ENCODE data around the gene CCDC32. TPM values are rescaled to one million over a fixed set of nuclear protein-coding genes. Genes with fewer than 3 reads are reported as not detected.

CCDC32 gene
- total and polyA plus RNA-seq, 2 of the 13 experiments (the other 11 are each of a cell fraction or from before 2014, with no cell fraction given), result 10.8 to 23.2 TPM

GRCh38 chr15:40569129-40569953, 4.5 kb upstream of the CCDC32 start, which contains the start of gene RPUSD2 (continued):
- TF ChIP-seq KIAA2018 (CRISPR knock-in tag; IDR thresholded peaks at IDR 0.05; ENCODE audit: borderline replicate concordance) (no peak), ZNF775 (CRISPR knock-in tag; IDR thresholded peaks at IDR 0.05; ENCODE audit: borderline replicate concordance) (no peak), GATAD2A (CRISPR knock-in tag; IDR thresholded peaks at IDR 0.05) (peak; percentile 55), SRSF1 (optimal IDR thresholded peaks at IDR 0.05; ENCODE audit: low read depth, low read length) (no peak), ZBTB8A (CRISPR knock-in tag; IDR thresholded peaks at IDR 0.05; ENCODE audit: borderline replicate concordance, low read depth) (no peak), ZNF292 (CRISPR knock-in tag; IDR thresholded peaks at IDR 0.05; ENCODE audit: borderline replicate concordance, low read depth) (peak; percentile 52; the same call in 1 of the 2 replicates), NONO (IDR thresholded peaks at IDR 0.05) (no peak), NONO (CRISPR knock-in tag; conservative IDR thresholded peaks at IDR 0.05) (peak; percentile 81), ZNF615 (CRISPR knock-in tag; IDR thresholded peaks at IDR 0.05; ENCODE audit: borderline replicate concordance) (peak; percentile 86; the same call in 1 of the 2 replicates), ZNF280B (CRISPR knock-in tag; IDR thresholded peaks at IDR 0.05; ENCODE audit: borderline replicate concordance) (peak; percentile 92; the same call in 1 of the 2 replicates), NPAS2 (CRISPR knock-in tag; IDR thresholded peaks at IDR 0.05; ENCODE audit: borderline replicate concordance) (no peak), ZNF234 (CRISPR knock-in tag; conservative IDR thresholded peaks at IDR 0.05) (no peak), DR1 (CRISPR knock-in tag; IDR thresholded peaks at IDR 0.05) (no peak)
- TF ChIP-seq, protein P1, sequence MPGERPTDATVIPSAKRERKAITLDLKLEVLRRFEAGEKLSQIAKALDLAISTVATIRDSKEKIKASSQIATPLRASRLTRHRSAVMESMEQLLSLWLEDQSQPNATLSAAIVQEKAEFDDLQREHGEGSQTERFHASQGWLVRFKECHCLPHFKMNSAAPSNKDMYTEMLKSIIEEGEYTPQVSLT (CRISPR knock-in tag; IDR thresholded peaks at IDR 0.05; ENCODE audit: borderline replicate concordance, low read depth), result no peak
